IPS-18c (cell line): ENCODE data around the gene ZNF366.
"Not testable (repeated sequence)": the region's sequence is repeated elsewhere in the genome, so short reads cannot be mapped to it uniquely, and the experiment has no call there.

Source experiments
- H3K4me3 ChIP-seq: 2 replicates; pipeline ENCODE4 v1.7.0; 2013; ENCODE audit warnings: low read depth, mild to moderate bottlenecking, low read length, moderate library complexity; ENCODE audit not compliant: insufficient read depth
- H3K9me3 ChIP-seq: one replicate; pipeline ENCODE4 v1.6.1; 2013; ENCODE audit warnings: mild to moderate bottlenecking, low read length, moderate library complexity; ENCODE audit not compliant: control insufficient read depth, insufficient read depth

The ZNF366 gene

GRCh38 chr5:72410688-72411295, 96.4 kb downstream of the ZNF366 start:
- Histone ChIP-seq H3K4me3 (no peak overlapping the region), H3K9me3 (no peaks in the 10 kb centered on the region)

- no peak overlapping the region for H3K4me3 ChIP-seq
Observed at GRCh38 chr5:72408603-72409002, 98.6 kb downstream of the ZNF366 start.

GRCh38 chr5:72408127-72408526, 99.1 kb downstream of the ZNF366 start:
- no peak overlapping the region for H3K4me3 ChIP-seq
- H3K9me3 ChIP-seq = no peaks in the 10 kb centered on the region

More at GRCh38 chr5:72408603-72409002, 98.6 kb downstream of the ZNF366 start:
- H3K9me3 ChIP-seq = no peaks in the 10 kb centered on the region

- Histone ChIP-seq H3K9me3 (no peaks in the 10 kb centered on the region), H3K4me3 (no peak overlapping the region)
Observed at GRCh38 chr5:72407541-72407940, 99.7 kb downstream of the ZNF366 start.

GRCh38 chr5:72407078-72407477, 100.1 kb downstream of the ZNF366 start:
- no peaks in the 10 kb centered on the region for H3K9me3 ChIP-seq
- H3K4me3 ChIP-seq = no peak overlapping the region

GRCh38 chr5:72404771-72405170, 102.4 kb downstream of the ZNF366 start:
- H3K9me3 ChIP-seq, H3K4me3 ChIP-seq: not testable (repeated sequence)

- H3K9me3 ChIP-seq = no peaks in the 10 kb centered on the region
- H3K4me3 ChIP-seq = no peak overlapping the region
Observed at GRCh38 chr5:72402959-72403628, 104.1 kb downstream of the ZNF366 start.

- Histone ChIP-seq H3K4me3 (no peak overlapping the region), H3K9me3 (no peaks in the 10 kb centered on the region)
Observed at GRCh38 chr5:72402381-72402890, 104.8 kb downstream of the ZNF366 start.

- H3K4me3 ChIP-seq = no peak overlapping the region
- no peaks in the 10 kb centered on the region for H3K9me3 ChIP-seq
Observed at GRCh38 chr5:72400950-72401349, 106.3 kb downstream of the ZNF366 start.

GRCh38 chr5:72397836-72398235, 109.4 kb downstream of the ZNF366 start:
- Histone ChIP-seq H3K4me3 (no peak overlapping the region), H3K9me3 (no peaks in the 10 kb centered on the region)

- Histone ChIP-seq H3K9me3 (no peaks in the 10 kb centered on the region), H3K4me3 (no peak overlapping the region)
Observed at GRCh38 chr5:72394688-72395087, 112.5 kb downstream of the ZNF366 start.

GRCh38 chr5:72393052-72393451, 114.2 kb downstream of the ZNF366 start:
- no peak overlapping the region for H3K4me3 ChIP-seq

More at GRCh38 chr5:72393052-72393451, 114.2 kb downstream of the ZNF366 start:
- no peaks in the 10 kb centered on the region for H3K9me3 ChIP-seq
